Stomach (tissue), 4 donors: ENCODE results near the gene RAB4A.

Experiments used
- CTCF ChIP-seq, 7 experiments: fragments of 450-650 bp in 4 of 7; fragments of 200-600 bp in 3 of 7; sonication (generic) in 3 of 7; IDR thresholded peaks; one replicate each; pipeline ENCODE4 v1.5.1; 2016 to 2019; ENCODE audit warnings: antibody characterized with exemption in 7 of 7, control low read depth in 2 of 7, mild to moderate bottlenecking in 1 of 7
- EP300 ChIP-seq: sonication (generic); formaldehyde crosslinking; IDR thresholded peaks from one replicate; pipeline ENCODE4 v1.6.1; 2017; ENCODE audit warnings: antibody characterized with exemption
- POLR2A ChIP-seq, 4 donors: fragments of 450-650 bp; IDR thresholded peaks; one replicate each; pipeline ENCODE4 v1.6.1; 2016; ENCODE audit warnings: antibody characterized with exemption in 4 of 4, control low read depth in 2 of 4, mild to moderate bottlenecking in 1 of 4, moderate library complexity in 1 of 4
- POLR2AphosphoS5 ChIP-seq, 3 donors: sonication (generic); formaldehyde crosslinking; IDR thresholded peaks; one replicate each; pipeline ENCODE4 v1.6.1; 2016; ENCODE audit warnings: antibody characterized with exemption in 3 of 3

DNA sequence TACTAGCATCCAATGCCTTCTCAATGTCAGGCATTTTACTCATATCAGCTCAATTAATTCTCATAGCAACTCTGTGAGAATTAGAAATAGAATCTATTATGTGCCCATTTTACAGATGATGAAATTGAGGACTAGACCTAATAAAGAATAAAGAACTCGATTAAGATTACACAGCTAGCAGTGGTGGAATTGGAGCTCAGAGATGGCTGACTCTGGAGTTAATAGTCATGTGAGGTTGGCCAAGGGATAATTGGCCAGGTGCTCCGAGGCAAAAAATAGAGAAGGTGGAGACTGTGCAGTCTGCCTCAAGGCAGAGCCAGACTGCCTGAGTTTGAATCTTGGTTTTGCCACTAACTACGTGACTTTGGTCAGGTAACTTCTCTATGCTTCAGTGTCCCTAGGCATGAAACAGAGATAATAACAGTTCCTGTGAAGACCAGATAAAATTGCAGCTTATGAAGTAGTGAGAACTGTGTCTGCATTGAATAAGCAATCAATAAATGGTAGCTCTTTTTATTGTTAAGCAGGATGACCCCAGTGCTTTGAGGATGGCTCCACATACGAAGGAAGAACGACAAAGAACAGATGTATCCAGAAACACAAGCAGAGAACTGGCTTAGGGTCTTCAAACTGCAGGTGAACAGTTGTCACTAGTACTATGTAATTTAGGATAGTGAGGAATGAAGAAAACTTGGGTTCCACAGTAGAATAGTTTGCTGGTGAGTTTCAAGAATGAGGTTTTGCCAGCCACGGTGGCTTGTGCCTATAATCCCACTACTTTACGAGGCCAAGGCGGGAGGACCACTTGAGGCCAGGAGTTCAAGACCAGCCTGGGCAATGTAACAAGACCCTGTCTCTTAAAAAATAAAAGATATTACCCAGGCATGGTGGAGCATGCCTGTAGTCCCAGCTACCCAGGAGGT, 78.8 kb downstream of the RAB4A start:
- TF ChIP-seq CTCF (IDR thresholded peaks at IDR 0.05), result no peak
- TF ChIP-seq POLR2A (IDR thresholded peaks at IDR 0.05), result no peak
- no peak for TF ChIP-seq EP300
- no peak for TF ChIP-seq POLR2AphosphoS5 (IDR thresholded peaks at IDR 0.05)
